HG03060 (cell line): ENCODE data around the gene DOCK10.
A peak's percentile ranks its signal among the peaks of the same experiment; 100 is the strongest.
"Not testable (repeated sequence)": the region's sequence is repeated elsewhere in the genome, so short reads cannot be mapped to it uniquely, and the experiment has no call there.

Experiments
- ATAC-seq: cut with Tn5 transposase; IDR thresholded peaks from one replicate; pipeline ENCODE4 v1.9.1; 2021; ENCODE audit warnings: low read depth, moderate number of reproducible peaks; ENCODE audit not compliant: unreplicated experiment

DOCK10 gene

GRCh38 chr2:225041851-225042799 lies at the start of gene DOCK10:
Gene DOCK10 (minus strand): TSS chr2:225042468. CDS start chr2:225042374, 94 bp downstream.
- ATAC-seq, result peak; percentile 0

- no peak for ATAC-seq
These were observed 49.1 kb upstream of the DOCK10 start for GRCh38 chr2:225091336-225091735.

GRCh38 chr2:225090746-225091145 lies 48.5 kb upstream of the DOCK10 start:
- ATAC-seq, result no peak

- ATAC-seq, result no peak
These were observed 44.6 kb upstream of the DOCK10 start for GRCh38 chr2:225086915-225087314.

GRCh38 chr2:225086439-225086838 lies 44.2 kb upstream of the DOCK10 start:
- ATAC-seq, result no peak

- ATAC-seq, result no peak
These were observed 41.0 kb upstream of the DOCK10 start for GRCh38 chr2:225083276-225083675.

GRCh38 chr2:225076125-225076524 lies 33.9 kb upstream of the DOCK10 start:
- ATAC-seq, result no peak

- ATAC-seq, result no peak
These were observed 32.8 kb upstream of the DOCK10 start for GRCh38 chr2:225074919-225075681.

- no peak for ATAC-seq
These were observed 32.1 kb upstream of the DOCK10 start for GRCh38 chr2:225074366-225074765.

GRCh38 chr2:225073198-225073597 lies 30.9 kb upstream of the DOCK10 start:
- no peak for ATAC-seq

- ATAC-seq, result no peak
These were observed 30.2 kb upstream of the DOCK10 start for GRCh38 chr2:225072444-225072843.

GRCh38 chr2:225070811-225071210 lies 28.5 kb upstream of the DOCK10 start:
- no peak for ATAC-seq

GRCh38 chr2:225069966-225070365 lies 27.7 kb upstream of the DOCK10 start:
- ATAC-seq, result no peak

GRCh38 chr2:225069477-225069876 lies 27.2 kb upstream of the DOCK10 start:
- no peak for ATAC-seq

- ATAC-seq, result no peak
These were observed 23.6 kb upstream of the DOCK10 start for GRCh38 chr2:225065882-225066281.

GRCh38 chr2:225064928-225065327 lies 22.7 kb upstream of the DOCK10 start:
- ATAC-seq, result no peak

- ATAC-seq, result no peak
These were observed 22.1 kb upstream of the DOCK10 start for GRCh38 chr2:225064362-225064761.

- no peak for ATAC-seq
These were observed 14.2 kb upstream of the DOCK10 start for GRCh38 chr2:225056330-225057073.

GRCh38 chr2:225055714-225056113 lies 13.4 kb upstream of the DOCK10 start:
- ATAC-seq, result no peak

- ATAC-seq, result no peak
These were observed 10.4 kb upstream of the DOCK10 start for GRCh38 chr2:225052703-225053102.

- ATAC-seq, result not testable (repeated sequence)
These were observed 5.2 kb upstream of the DOCK10 start for GRCh38 chr2:225047502-225047901.
